K562 (cell line): ENCODE measurements around the gene KNL1. TPM values are rescaled to one million over a fixed set of nuclear protein-coding genes. Genes with fewer than 3 reads are reported as not detected.
A peak's percentile ranks its signal among the peaks of the same experiment; 100 is the strongest.

Experiments
- ARID1B ChIP-seq: fragments of 450-650 bp; IDR thresholded peaks from 2 replicates; pipeline ENCODE4 v1.6.1; 2016; ENCODE audit warnings: antibody characterized with exemption, mild to moderate bottlenecking, inconsistent platforms
- ARID4B ChIP-seq: sonication (generic); formaldehyde crosslinking; IDR thresholded peaks from 2 replicates; pipeline ENCODE4 v1.8.0; 2022; ENCODE audit warnings: mild to moderate bottlenecking, missing genetic modification reagents
- ATF7 ChIP-seq: fragments of 450-650 bp; IDR thresholded peaks from 2 replicates; pipeline ENCODE4 v1.7.1; 2014; ENCODE audit warnings: mild to moderate bottlenecking, moderate library complexity
- CHD1 ChIP-seq: fragments of 200-600 bp; sonication (generic); IDR thresholded peaks from one replicate; pipeline ENCODE4 v1.6.1; 2012; ENCODE audit warnings: mild to moderate bottlenecking, moderate library complexity, low read length, inconsistent platforms
- CREB1 ChIP-seq, 2 experiments: sonication (generic) in 1 of 2; formaldehyde crosslinking in 1 of 2; IDR thresholded peaks; 2 replicates each; pipeline versions ENCODE4 v1.6.1 to v1.8.0; 2012 to 2022; ENCODE audit warnings: inconsistent platforms in 1 of 2, mild to moderate bottlenecking in 1 of 2, missing genetic modification reagents in 1 of 2, moderate library complexity in 1 of 2
- E2F3 ChIP-seq: fragments of 250-450 bp; sonication (Bioruptor Pico); IDR thresholded peaks from 2 replicates; pipeline ENCODE4 v1.4.0; 2020; ENCODE audit warnings: mild to moderate bottlenecking
- FIP1L1 ChIP-seq: fragments of 200-400 bp; formaldehyde crosslinking; IDR thresholded peaks from 2 replicates; pipeline ENCODE4 v1.6.1; 2018; ENCODE audit warnings: mild to moderate bottlenecking, low read depth, low read length; ENCODE audit not compliant: poor library complexity, severe bottlenecking
- GATAD2A ChIP-seq: fragments of 450-650 bp; IDR thresholded peaks from 2 replicates; pipeline ENCODE4 v1.6.1; 2017
- HMGN3 ChIP-seq: IDR thresholded peaks from 2 replicates; pipeline ENCODE4 v1.6.1; 2011; ENCODE audit warnings: borderline replicate concordance, low read depth, mild to moderate bottlenecking, mixed read lengths, low read length; ENCODE audit not compliant: insufficient read length; ENCODE audit errors: extremely low read depth
- HNRNPLL ChIP-seq: fragments of 200-400 bp; formaldehyde crosslinking; IDR thresholded peaks from 2 replicates; pipeline ENCODE4 v1.6.1; 2017; ENCODE audit warnings: low read length, low read depth, mild to moderate bottlenecking; ENCODE audit not compliant: poor library complexity, severe bottlenecking
- JUN ChIP-seq, 2 experiments: sonication (generic) in 1 of 2; formaldehyde crosslinking in 1 of 2; IDR thresholded peaks; 2 replicates each; pipeline versions ENCODE4 v1.6.1 to v1.8.0; 2012 to 2022; ENCODE audit warnings: borderline replicate concordance in 2 of 2, mild to moderate bottlenecking in 2 of 2, improper control_type of control experiment in 1 of 2, low read depth in 1 of 2, low read length in 1 of 2, missing genetic modification reagents in 1 of 2
- NBN ChIP-seq: fragments of 450-650 bp; IDR thresholded peaks from 2 replicates; pipeline ENCODE4 v1.6.1; 2016; ENCODE audit warnings: low read depth, mild to moderate bottlenecking
- PHF20 ChIP-seq: fragments of 450-650 bp; IDR thresholded peaks from 2 replicates; pipeline ENCODE4 v1.6.1; 2018; ENCODE audit not compliant: partially characterized antibody
- POLR2G ChIP-seq: fragments of 200-400 bp; formaldehyde crosslinking; IDR thresholded peaks from 2 replicates; pipeline ENCODE4 v1.6.1; 2017; ENCODE audit warnings: low read depth, mild to moderate bottlenecking, antibody characterized with exemption, low read length, moderate library complexity
- RB1 ChIP-seq: fragments of 450-650 bp; IDR thresholded peaks from 2 replicates; pipeline ENCODE4 v1.6.1; 2017; ENCODE audit warnings: low read depth, mild to moderate bottlenecking
- SAP30 ChIP-seq: fragments of 200-600 bp; sonication (generic); IDR thresholded peaks from 2 replicates; pipeline ENCODE4 v1.6.1; 2012; ENCODE audit warnings: borderline replicate concordance, low read depth, mild to moderate bottlenecking, moderate library complexity, low read length, control low read depth, inconsistent platforms; ENCODE audit not compliant: insufficient read depth, poor library complexity, severe bottlenecking
- SPI1 ChIP-seq: IDR thresholded peaks from 2 replicates; pipeline ENCODE4 v1.6.1; 2011; ENCODE audit warnings: low read depth, low read length, control low read depth, borderline replicate concordance
- SUPT5H ChIP-seq: fragments of 450-650 bp; IDR thresholded peaks from 2 replicates; pipeline ENCODE4 v1.6.1; 2016
- TAF1 ChIP-seq: IDR thresholded peaks from 2 replicates; pipeline ENCODE4 v1.6.1; 2011; ENCODE audit warnings: mild to moderate bottlenecking, low read length, moderate library complexity; ENCODE audit not compliant: insufficient read depth, control insufficient read depth, severe bottlenecking; ENCODE audit errors: extremely low read depth
- VEZF1 ChIP-seq: fragments of 200-800 bp; sonication (Bioruptor generic); IDR thresholded peaks from 2 replicates; pipeline ENCODE4 v1.6.1; 2017; ENCODE audit warnings: missing genetic modification characterization, missing compliant biosample characterization
- ZFX ChIP-seq: sonication (generic); formaldehyde crosslinking; IDR thresholded peaks from 2 replicates; pipeline ENCODE4 v1.8.0; 2022; ENCODE audit warnings: mild to moderate bottlenecking, missing genetic modification reagents, moderate library complexity
- ZKSCAN1 ChIP-seq: fragments of 150-350 bp; IDR thresholded peaks from 2 replicates; pipeline ENCODE4 v1.6.1; 2016; ENCODE audit warnings: low read depth, low read length
- ZNF282 ChIP-seq: sonication (generic); formaldehyde crosslinking; IDR thresholded peaks from 2 replicates; pipeline ENCODE4 v1.8.1; 2023; ENCODE audit warnings: missing genetic modification reagents
- ZNF316 ChIP-seq: fragments of 450-650 bp; IDR thresholded peaks from 2 replicates; pipeline ENCODE4 v1.6.1; 2016
- polyA plus RNA-seq, 8 experiments: library from polyadenylated mRNA; depleted of rRNA in 4 of 8; stranded (reverse) in 5 of 8; unstranded in 3 of 8; fragments of >200 nt; fragmentation: Nextera tagmentation in 2 of 8; fragmentation: Illumina TruSeq in 1 of 8; extraction: Ambion mirVana in 2 of 8; extraction: Trizol in 1 of 8; gene quantifications; 2 replicates each; pipeline versions ENCODE4 v1.2.1 to v1.2.3, GENCODE V29; 2011 to 2014; ENCODE audit warnings: inconsistent platforms in 1 of 8, missing spikeins in 1 of 8
- total RNA-seq, 7 experiments: library from RNA; depleted of rRNA in 6 of 7; stranded (reverse); fragments of >200 nt in 6 of 7; fragmentation: Illumina TruSeq in 2 of 7; extraction: Trizol in 2 of 7; gene quantifications; 2 replicates each; pipeline versions ENCODE4 v1.2.1 to v1.2.3, GENCODE V29; 2011 to 2021; ENCODE audit warnings: low replicate concordance in 1 of 7

KNL1 gene
- total and polyA plus RNA-seq, 9 of the 15 experiments (the other 6 are each of a cell fraction or from before 2014, with no cell fraction given), result 14.5 to 65.4 (median 34.6) TPM

GRCh38 chr15:40594429-40594836, 384 bp downstream of the KNL1 start (continued):
- TF ChIP-seq TAF1, result no peak
- peak; percentile 77 for TF ChIP-seq ZFX (CRISPR knock-in tag)
- no peak for TF ChIP-seq ZNF282
- peak; percentile 84 for TF ChIP-seq POLR2G
- TF ChIP-seq ARID1B, result no peak
- TF ChIP-seq SUPT5H, result peak; percentile 65; the same call in 1 of the 2 replicates
- TF ChIP-seq E2F3 (CRISPR knock-in tag), result no peak
- TF ChIP-seq ZNF316, result 0 out of 2 replicates have a peak, but pooled peaks have one; percentile 2
- TF ChIP-seq SAP30, result peak; percentile 78
- 0 out of 2 replicates have a peak, but pooled peaks have one; percentile 62 for TF ChIP-seq GATAD2A
- TF ChIP-seq HMGN3, result peak; percentile 23
- TF ChIP-seq SPI1, result peak; percentile 51; the same call in 1 of the 2 replicates
- no peak for TF ChIP-seq ATF7
- TF ChIP-seq CHD1, result peak; percentile 49
- peak; percentile 16; the same call in 1 of the 2 replicates for TF ChIP-seq CREB1 (IDR thresholded peaks at IDR 0.05)
- TF ChIP-seq CREB1 (CRISPR knock-in tag; IDR thresholded peaks at IDR 0.05), result no peak
- peak; percentile 55 for TF ChIP-seq HNRNPLL
- peak; percentile 42 for TF ChIP-seq FIP1L1
- peak; percentile 48 for TF ChIP-seq PHF20
- TF ChIP-seq RB1, result peak; percentile 43; the same call in 1 of the 2 replicates
- no peak for TF ChIP-seq ZKSCAN1
- TF ChIP-seq ARID4B, result peak; percentile 19; the same call in 1 of the 2 replicates
- no peak for TF ChIP-seq JUN (IDR thresholded peaks at IDR 0.05; ENCODE audit: borderline replicate concordance, low read depth, low read length)
- TF ChIP-seq JUN (CRISPR knock-in tag; IDR thresholded peaks at IDR 0.05; ENCODE audit: borderline replicate concordance), result no peak
- TF ChIP-seq NBN, result 0 out of 2 replicates have a peak, but pooled peaks have one; percentile 33
- peak; percentile 3; the same call in 1 of the 2 replicates for TF ChIP-seq VEZF1 (CRISPR knock-in tag)
